Small intestine (tissue), 7 donors: ENCODE results near the gene QRICH1. TPM values are rescaled to one million over a fixed set of nuclear protein-coding genes. Genes with fewer than 3 reads are reported as not detected.

Experiments used
- DNase-seq, 2 donors: peaks; one replicate each; pipeline versions ENCODE4 v3.0.0 to v3.0.0-alpha.2; 2013
- FAIRE-seq: peaks from 2 replicates; lab custom pipeline; 2012; peaks lifted over from hg19 to GRCh38; lab: Jason Lieb, UNC
- H3K27ac ChIP-seq, 3 donors: one replicate each; pipeline ENCODE4 v1.5.1; 2013; ENCODE audit warnings: low read length in 2 of 3, mild to moderate bottlenecking in 2 of 3, control low read depth in 1 of 3, inconsistent platforms in 1 of 3, low read depth in 1 of 3, moderate library complexity in 1 of 3
- H3K27me3 ChIP-seq, 3 donors: one replicate each; pipeline ENCODE4 v1.6.1; 2013; ENCODE audit warnings: low read length in 3 of 3, inconsistent platforms in 1 of 3; ENCODE audit not compliant: control insufficient read depth in 3 of 3, insufficient read depth in 3 of 3
- H3K36me3 ChIP-seq, 3 donors: one replicate each; pipeline ENCODE4 v1.6.1; 2013; ENCODE audit warnings: low read length in 3 of 3, inconsistent platforms in 1 of 3, low read depth in 1 of 3, mild to moderate bottlenecking in 1 of 3, moderate library complexity in 1 of 3; ENCODE audit not compliant: control insufficient read depth in 3 of 3, insufficient read depth in 2 of 3
- H3K4me1 ChIP-seq, 3 donors: one replicate each; pipeline ENCODE4 v1.6.1; 2013; ENCODE audit warnings: low read length in 2 of 3, inconsistent platforms in 1 of 3, low read depth in 1 of 3, mild to moderate bottlenecking in 1 of 3, moderate library complexity in 1 of 3; ENCODE audit not compliant: control insufficient read depth in 3 of 3, insufficient read depth in 2 of 3
- H3K4me3 ChIP-seq, 3 donors: one replicate each; pipeline ENCODE4 v1.5.1; 2013; ENCODE audit warnings: low read length in 3 of 3, control low read depth in 1 of 3, inconsistent platforms in 1 of 3, low read depth in 1 of 3, mild to moderate bottlenecking in 1 of 3, moderate library complexity in 1 of 3
- H3K9me3 ChIP-seq, 2 donors: one replicate each; pipeline ENCODE4 v1.6.1; 2013; ENCODE audit warnings: low read depth in 1 of 2, low read length in 1 of 2; ENCODE audit not compliant: control insufficient read depth in 2 of 2, insufficient read depth in 1 of 2
- WGBS, 3 donors: extraction: QIAGEN DNeasy Blood & Tissue Kit; methylation state at CpG; one replicate each; pipeline ENCODE4 v1.1.7; 2013; 5-methylcytosine and 5-hydroxymethylcytosine counted together
- polyA plus RNA-seq, 4 donors: library from polyadenylated mRNA; stranded (reverse) in 3 of 4; unstranded in 1 of 4; fragments of 200-250 nt in 3 of 4; fragments of 120-200 nt in 1 of 4; gene quantifications; one replicate each; pipeline versions ENCODE4 v1.2.1 to v1.2.3, GENCODE V29; 2013
- donor health status: healthy with polysubstance abuse.
- donor health status: control.
- donor health status: control.
- donor health status: Bipolar disorder and iron deficiency.
- donor health status: healthy.

The QRICH1 gene
- polyA plus RNA-seq, 4 donors = 27.9 to 57.8 (median 38.8) TPM

- H3K27ac ChIP-seq = peak within 1 kb of the TSS; percentile 100
- no peak for FAIRE-seq
- no peaks in the 10 kb centered on the region for H3K27me3 ChIP-seq
- peaks cover 0 to 34% (median 7%) of the 10 kb centered on the region in 3 donors for H3K4me1 ChIP-seq
- 0 to 1% (median 1%) methylated on average over 58 to 83 of the region's 83 CpGs for WGBS, 3 donors
- peak; percentile 88 to 98 for DNase-seq
- H3K36me3 ChIP-seq = peaks cover 0 to 53% (median 11%) of the 10 kb centered on the region in 3 donors
- H3K9me3 ChIP-seq = no peaks in the 10 kb centered on the region
- peak within 1 kb of the TSS; percentile 90 to 97 (median 90) for H3K4me3 ChIP-seq
These were observed 71.8 kb downstream of the QRICH1 start, which contains the start of gene NDUFAF3 for GRCh38 chr3:49021813-49022687. NDUFAF3 (plus strand) TSS chr3:49022121; CDS start chr3:49022145, 24 bp downstream.

- H3K27ac ChIP-seq = peak overlapping the region; percentile 100
- WGBS, 3 donors = 0 to 1% (median 0%) methylated on average over 57 to 60 of the region's 60 CpGs
- H3K4me1 ChIP-seq = peaks cover 0 to 37% (median 7%) of the 10 kb centered on the region in 3 donors
- peak; percentile 98 to 100 for DNase-seq
- no peak for FAIRE-seq
- peaks cover 1 to 53% (median 11%) of the 10 kb centered on the region in 3 donors for H3K36me3 ChIP-seq
- no peaks in the 10 kb centered on the region for H3K27me3 ChIP-seq
- H3K9me3 ChIP-seq = no peaks in the 10 kb centered on the region
- peak overlapping the region; percentile 90 to 97 (median 90) for H3K4me3 ChIP-seq
These were observed 72.6 kb downstream of the QRICH1 start for GRCh38 chr3:49021213-49021812.

GRCh38 chr3:49020330-49021212 lies 73.3 kb downstream of the QRICH1 start:
- Histone ChIP-seq H3K4me1 (peaks cover 0 to 37% (median 7%) of the 10 kb centered on the region in 3 donors), H3K27ac (peak overlapping the region; percentile 98 to 100 (median 100)), H3K36me3 (peaks cover 5 to 53% (median 11%) of the 10 kb centered on the region in 3 donors), H3K9me3 (no peaks in the 10 kb centered on the region), H3K4me3 (peak overlapping the region; percentile 69 to 90 (median 90)), H3K27me3 (no peaks in the 10 kb centered on the region)
- DNase-seq = peak in 1 of 2 donors; percentile 73
- no peak for FAIRE-seq
- WGBS, 3 donors = 0 to 1% (median 1%) methylated on average over 45 to 51 of the region's 51 CpGs

- Histone ChIP-seq H3K36me3 (peaks cover 8 to 53% (median 10%) of the 10 kb centered on the region in 3 donors), H3K4me3 (peak overlapping the region; percentile 69 to 90 (median 90)), H3K27ac (peak overlapping the region; percentile 98 to 100 (median 100)), H3K9me3 (no peaks in the 10 kb centered on the region), H3K4me1 (peaks cover 0 to 37% (median 7%) of the 10 kb centered on the region in 3 donors), H3K27me3 (no peaks in the 10 kb centered on the region)
- FAIRE-seq (no peak), DNase-seq (peak in 1 of 2 donors; percentile 39)
- WGBS, 3 donors = 5 to 37% (median 20%) methylated on average over 12 of the region's 12 CpGs
These were observed 73.9 kb downstream of the QRICH1 start for GRCh38 chr3:49019941-49020329.

- Histone ChIP-seq H3K27me3 (no peaks in the 10 kb centered on the region), H3K36me3 (peaks cover 9 to 53% (median 14%) of the 10 kb centered on the region in 3 donors), H3K27ac (peak overlapping the region; percentile 73 to 88 (median 75)), H3K4me3 (peak overlapping the region; percentile 65 to 70 (median 68)), H3K9me3 (no peaks in the 10 kb centered on the region), H3K4me1 (peaks cover 0 to 37% (median 7%) of the 10 kb centered on the region in 3 donors)
- no peak for FAIRE-seq
- no peak for DNase-seq
- 0 to 2% (median 1%) methylated on average over 15 to 18 of the region's 18 CpGs for WGBS, 3 donors
These were observed 75.2 kb downstream of the QRICH1 start for GRCh38 chr3:49018707-49019006.

- DNase-seq (peak; percentile 71 to 90), FAIRE-seq (no peak)
- Histone ChIP-seq H3K9me3 (no peaks in the 10 kb centered on the region), H3K27ac (peak within 1 kb of the TSS; percentile 73 to 100 (median 88)), H3K27me3 (no peaks in the 10 kb centered on the region), H3K4me3 (peak within 1 kb of the TSS; percentile 65 to 70 (median 68)), H3K4me1 (peaks cover 0 to 35% (median 7%) of the 10 kb centered on the region in 3 donors), H3K36me3 (peaks cover 9 to 53% (median 14%) of the 10 kb centered on the region in 3 donors)
- 0% methylated on average over 76 to 85 of the region's 85 CpGs for WGBS, 3 donors
These were observed 75.7 kb downstream of the QRICH1 start, which contains the start of gene DALRD3 for GRCh38 chr3:49017971-49018706. DALRD3 (minus strand) TSS chr3:49018580; CDS start chr3:49018564, 16 bp downstream.

GRCh38 chr3:49017229-49017970 lies 76.5 kb downstream of the QRICH1 start:
- H3K4me3 ChIP-seq = peak overlapping the region; percentile 65 to 70 (median 68)
- H3K4me1 ChIP-seq = peaks cover 0 to 28% (median 7%) of the 10 kb centered on the region in 3 donors
- FAIRE-seq (no peak), DNase-seq (peak in 1 of 2 donors; percentile 66)
- H3K27me3 ChIP-seq = no peaks in the 10 kb centered on the region
- peaks cover 9 to 53% (median 14%) of the 10 kb centered on the region in 3 donors for H3K36me3 ChIP-seq
- H3K9me3 ChIP-seq = no peaks in the 10 kb centered on the region
- WGBS, 3 donors = 6 to 9% (median 8%) methylated on average over 23 of the region's 23 CpGs
- H3K27ac ChIP-seq = peak overlapping the region in 2 of 3 donors; percentile 75 to 88
